KG1 (cell line): ENCODE measurements around the gene MAEA.

Experiments used
- DNase-seq: peaks from one replicate; lab custom pipeline; 2025; lab: John Stamatoyannopoulos, UW

MAEA gene

GRCh38 chr4:1249731-1250526, 39.8 kb upstream of the MAEA start:
- DNase-seq: no peak

GRCh38 chr4:1250527-1250812, 39.2 kb upstream of the MAEA start:
- no peak for DNase-seq

GRCh38 chr4:1250921-1251772, 38.5 kb upstream of the MAEA start:
- no peak for DNase-seq

GRCh38 chr4:1251773-1252066, 38.0 kb upstream of the MAEA start:
- DNase-seq: no peak

- DNase-seq: no peak
Measured at GRCh38 chr4:1252928-1253492, 36.7 kb upstream of the MAEA start.

GRCh38 chr4:1253831-1254230, 35.9 kb upstream of the MAEA start:
- no peak for DNase-seq

- DNase-seq: no peak
Measured at GRCh38 chr4:1255151-1255550, 34.5 kb upstream of the MAEA start.

- no peak for DNase-seq
Measured at GRCh38 chr4:1255699-1256098, 34.0 kb upstream of the MAEA start.

- DNase-seq: no peak
Measured at GRCh38 chr4:1258457-1258856, 31.2 kb upstream of the MAEA start.

GRCh38 chr4:1259966-1260365, 29.7 kb upstream of the MAEA start:
- DNase-seq: no peak

- no peak for DNase-seq
Measured at GRCh38 chr4:1260418-1261106, 29.1 kb upstream of the MAEA start.

GRCh38 chr4:1261107-1261928, 28.4 kb upstream of the MAEA start:
- DNase-seq: no peak

GRCh38 chr4:1264942-1265341, 24.7 kb upstream of the MAEA start:
- DNase-seq: no peak

GRCh38 chr4:1265351-1265750, 24.3 kb upstream of the MAEA start:
- no peak for DNase-seq

- no peak for DNase-seq
Measured at GRCh38 chr4:1266881-1267763, 22.6 kb upstream of the MAEA start.

GRCh38 chr4:1269209-1269608, 20.5 kb upstream of the MAEA start:
- DNase-seq: no peak

GRCh38 chr4:1271686-1272085, 18.0 kb upstream of the MAEA start:
- DNase-seq: no peak

- DNase-seq: no peak
Measured at GRCh38 chr4:1274871-1275270, 14.8 kb upstream of the MAEA start.

GRCh38 chr4:1276984-1277383, 12.7 kb upstream of the MAEA start:
- DNase-seq: no peak

GRCh38 chr4:1277667-1278665, 11.7 kb upstream of the MAEA start:
- DNase-seq: no peak
